Gastroesophageal sphincter (tissue), 3 donors: ENCODE data around the gene PACRG.

Source experiments
- CTCF ChIP-seq, 4 experiments: fragments of 200-600 bp in 2 of 4; fragments of 450-650 bp in 2 of 4; sonication (generic) in 1 of 4; IDR thresholded peaks; one replicate each; pipeline ENCODE4 v1.5.1; 2017 to 2019; ENCODE audit warnings: antibody characterized with exemption in 4 of 4, mild to moderate bottlenecking in 2 of 4, moderate library complexity in 2 of 4
- EP300 ChIP-seq: sonication (generic); formaldehyde crosslinking; IDR thresholded peaks from one replicate; pipeline ENCODE4 v1.6.1; 2017; ENCODE audit warnings: antibody characterized with exemption, mild to moderate bottlenecking
- POLR2A ChIP-seq, 2 donors: fragments of 450-650 bp; IDR thresholded peaks; one replicate each; pipeline ENCODE4 v1.6.1; 2017; ENCODE audit warnings: antibody characterized with exemption in 2 of 2, mild to moderate bottlenecking in 2 of 2, moderate library complexity in 1 of 2
- POLR2AphosphoS5 ChIP-seq: sonication (generic); formaldehyde crosslinking; IDR thresholded peaks from one replicate; pipeline ENCODE4 v1.6.1; 2017; ENCODE audit warnings: antibody characterized with exemption

GRCh38 chr6:163228041-163228440, 500.3 kb downstream of the PACRG start:
- TF ChIP-seq CTCF (IDR thresholded peaks at IDR 0.05) = no peak
- TF ChIP-seq EP300 = no peak
- TF ChIP-seq POLR2A (IDR thresholded peaks at IDR 0.05) = no peak
- no peak for TF ChIP-seq POLR2AphosphoS5
